ENCODE measurements around the gene RPS3. TPM values are rescaled to one million over a fixed set of nuclear protein-coding genes. Genes with fewer than 3 reads are reported as not detected.

RPS3 gene
- total and polyA plus RNA-seq, 2 experiments from 2014 or later = 1,745 to 2,793 TPM

DNA sequence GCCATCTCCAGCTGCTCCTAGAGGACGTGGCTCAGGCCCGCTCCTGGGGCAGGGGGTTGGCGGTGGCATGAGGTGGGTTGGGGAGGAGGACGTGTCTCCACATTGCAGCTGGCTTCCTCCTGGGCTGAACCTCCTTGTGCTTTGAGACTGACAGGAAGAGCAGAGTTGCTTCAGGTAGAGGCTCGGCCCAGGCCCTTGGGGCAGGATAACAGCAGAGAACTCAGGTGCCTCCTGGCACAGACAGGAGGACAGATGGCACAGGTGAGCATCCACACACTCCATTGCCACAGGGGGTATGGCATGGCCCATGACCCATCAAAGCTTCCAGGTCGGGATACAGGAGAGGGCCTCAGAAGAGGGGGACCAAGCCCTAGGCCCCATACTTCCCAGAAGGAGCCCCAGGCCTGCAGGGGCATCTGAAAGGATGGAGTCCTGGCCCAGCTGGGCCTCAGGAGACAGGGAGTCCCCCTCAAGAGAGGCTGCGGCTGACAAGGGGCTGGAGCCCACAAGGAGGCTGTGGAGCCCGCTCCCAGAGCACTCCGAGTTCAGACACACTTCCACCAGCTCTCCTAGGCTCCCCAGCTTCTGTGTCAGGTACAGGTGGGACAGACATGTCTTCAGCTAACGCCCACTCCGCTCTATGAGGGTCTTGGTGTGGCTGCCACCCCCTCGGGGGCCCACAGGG lies 35.7 kb downstream of the RPS3 start:
- no peaks in the 10 kb centered on the region; the same call in 1 of the 2 replicates for H3F3A ChIP-seq (replicated peaks; ENCODE audit: low read depth)
- peaks cover 35% of the 10 kb centered on the region for H3K27me3 ChIP-seq (ENCODE audit: insufficient read depth)
- H3K4me3 ChIP-seq = no peak overlapping the region
- no peaks in the 10 kb centered on the region for H4K20me1 ChIP-seq (replicated peaks; ENCODE audit: insufficient read depth)
- TF ChIP-seq REST (IDR thresholded peaks at IDR 0.05; ENCODE audit: unreplicated experiment) (no peak), NANOG (IDR thresholded peaks at IDR 0.05; ENCODE audit: borderline replicate concordance) (no peak), EZH2 (IDR thresholded peaks at IDR 0.05; ENCODE audit: low read depth, unreplicated experiment) (no peak), ZNF331 (CRISPR knock-in tag; IDR thresholded peaks at IDR 0.05; ENCODE audit: low read depth) (no peak), ZNF114 (CRISPR knock-in tag; IDR thresholded peaks at IDR 0.05) (no peak), POLR2AphosphoS5 (IDR thresholded peaks at IDR 0.05; ENCODE audit: low read depth) (no peak), CREB1 (CRISPR knock-in tag; IDR thresholded peaks at IDR 0.05; ENCODE audit: low read depth) (no peak), STAT1 (IDR thresholded peaks at IDR 0.05; ENCODE audit: unreplicated experiment) (no peak), JUNB (IDR thresholded peaks at IDR 0.05; ENCODE audit: unreplicated experiment) (no peak), EZH2phosphoT487 (IDR thresholded peaks at IDR 0.05; ENCODE audit: unreplicated experiment) (no peak)
- TF ChIP-seq, protein P1, sequence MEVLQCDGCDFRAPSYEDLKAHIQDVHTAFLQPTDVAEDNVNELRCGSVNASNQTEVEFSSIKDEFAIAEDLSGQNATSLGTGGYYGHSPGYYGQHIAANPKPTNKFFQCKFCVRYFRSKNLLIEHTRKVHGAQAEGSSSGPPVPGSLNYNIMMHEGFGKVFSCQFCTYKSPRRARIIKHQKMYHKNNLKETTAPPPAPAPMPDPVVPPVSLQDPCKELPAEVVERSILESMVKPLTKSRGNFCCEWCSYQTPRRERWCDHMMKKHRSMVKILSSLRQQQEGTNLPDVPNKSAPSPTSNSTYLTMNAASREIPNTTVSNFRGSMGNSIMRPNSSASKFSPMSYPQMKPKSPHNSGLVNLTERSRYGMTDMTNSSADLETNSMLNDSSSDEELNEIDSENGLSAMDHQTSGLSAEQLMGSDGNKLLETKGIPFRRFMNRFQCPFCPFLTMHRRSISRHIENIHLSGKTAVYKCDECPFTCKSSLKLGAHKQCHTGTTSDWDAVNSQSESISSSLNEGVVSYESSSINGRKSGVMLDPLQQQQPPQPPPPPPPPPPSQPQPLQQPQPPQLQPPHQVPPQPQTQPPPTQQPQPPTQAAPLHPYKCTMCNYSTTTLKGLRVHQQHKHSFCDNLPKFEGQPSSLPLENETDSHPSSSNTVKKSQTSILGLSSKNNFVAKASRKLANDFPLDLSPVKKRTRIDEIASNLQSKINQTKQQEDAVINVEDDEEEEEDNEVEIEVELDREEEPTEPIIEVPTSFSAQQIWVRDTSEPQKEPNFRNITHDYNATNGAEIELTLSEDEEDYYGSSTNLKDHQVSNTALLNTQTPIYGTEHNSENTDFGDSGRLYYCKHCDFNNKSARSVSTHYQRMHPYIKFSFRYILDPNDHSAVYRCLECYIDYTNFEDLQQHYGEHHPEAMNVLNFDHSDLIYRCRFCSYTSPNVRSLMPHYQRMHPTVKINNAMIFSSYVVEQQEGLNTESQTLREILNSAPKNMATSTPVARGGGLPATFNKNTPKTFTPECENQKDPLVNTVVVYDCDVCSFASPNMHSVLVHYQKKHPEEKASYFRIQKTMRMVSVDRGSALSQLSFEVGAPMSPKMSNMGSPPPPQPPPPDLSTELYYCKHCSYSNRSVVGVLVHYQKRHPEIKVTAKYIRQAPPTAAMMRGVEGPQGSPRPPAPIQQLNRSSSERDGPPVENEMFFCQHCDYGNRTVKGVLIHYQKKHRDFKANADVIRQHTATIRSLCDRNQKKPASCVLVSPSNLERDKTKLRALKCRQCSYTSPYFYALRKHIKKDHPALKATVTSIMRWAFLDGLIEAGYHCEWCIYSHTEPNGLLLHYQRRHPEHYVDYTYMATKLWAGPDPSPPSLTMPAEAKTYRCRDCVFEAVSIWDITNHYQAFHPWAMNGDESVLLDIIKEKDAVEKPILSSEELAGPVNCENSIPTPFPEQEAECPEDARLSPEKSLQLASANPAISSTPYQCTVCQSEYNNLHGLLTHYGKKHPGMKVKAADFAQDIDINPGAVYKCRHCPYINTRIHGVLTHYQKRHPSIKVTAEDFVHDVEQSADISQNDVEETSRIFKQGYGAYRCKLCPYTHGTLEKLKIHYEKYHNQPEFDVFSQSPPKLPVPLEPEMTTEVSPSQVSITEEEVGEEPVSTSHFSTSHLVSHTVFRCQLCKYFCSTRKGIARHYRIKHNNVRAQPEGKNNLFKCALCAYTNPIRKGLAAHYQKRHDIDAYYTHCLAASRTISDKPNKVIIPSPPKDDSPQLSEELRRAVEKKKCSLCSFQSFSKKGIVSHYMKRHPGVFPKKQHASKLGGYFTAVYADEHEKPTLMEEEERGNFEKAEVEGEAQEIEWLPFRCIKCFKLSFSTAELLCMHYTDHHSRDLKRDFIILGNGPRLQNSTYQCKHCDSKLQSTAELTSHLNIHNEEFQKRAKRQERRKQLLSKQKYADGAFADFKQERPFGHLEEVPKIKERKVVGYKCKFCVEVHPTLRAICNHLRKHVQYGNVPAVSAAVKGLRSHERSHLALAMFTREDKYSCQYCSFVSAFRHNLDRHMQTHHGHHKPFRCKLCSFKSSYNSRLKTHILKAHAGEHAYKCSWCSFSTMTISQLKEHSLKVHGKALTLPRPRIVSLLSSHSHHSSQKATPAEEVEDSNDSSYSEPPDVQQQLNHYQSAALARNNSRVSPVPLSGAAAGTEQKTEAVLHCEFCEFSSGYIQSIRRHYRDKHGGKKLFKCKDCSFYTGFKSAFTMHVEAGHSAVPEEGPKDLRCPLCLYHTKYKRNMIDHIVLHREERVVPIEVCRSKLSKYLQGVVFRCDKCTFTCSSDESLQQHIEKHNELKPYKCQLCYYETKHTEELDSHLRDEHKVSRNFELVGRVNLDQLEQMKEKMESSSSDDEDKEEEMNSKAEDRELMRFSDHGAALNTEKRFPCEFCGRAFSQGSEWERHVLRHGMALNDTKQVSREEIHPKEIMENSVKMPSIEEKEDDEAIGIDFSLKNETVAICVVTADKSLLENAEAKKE (CRISPR knock-in tag; IDR thresholded peaks at IDR 0.05) = no peak
- TF ChIP-seq, protein P2, sequence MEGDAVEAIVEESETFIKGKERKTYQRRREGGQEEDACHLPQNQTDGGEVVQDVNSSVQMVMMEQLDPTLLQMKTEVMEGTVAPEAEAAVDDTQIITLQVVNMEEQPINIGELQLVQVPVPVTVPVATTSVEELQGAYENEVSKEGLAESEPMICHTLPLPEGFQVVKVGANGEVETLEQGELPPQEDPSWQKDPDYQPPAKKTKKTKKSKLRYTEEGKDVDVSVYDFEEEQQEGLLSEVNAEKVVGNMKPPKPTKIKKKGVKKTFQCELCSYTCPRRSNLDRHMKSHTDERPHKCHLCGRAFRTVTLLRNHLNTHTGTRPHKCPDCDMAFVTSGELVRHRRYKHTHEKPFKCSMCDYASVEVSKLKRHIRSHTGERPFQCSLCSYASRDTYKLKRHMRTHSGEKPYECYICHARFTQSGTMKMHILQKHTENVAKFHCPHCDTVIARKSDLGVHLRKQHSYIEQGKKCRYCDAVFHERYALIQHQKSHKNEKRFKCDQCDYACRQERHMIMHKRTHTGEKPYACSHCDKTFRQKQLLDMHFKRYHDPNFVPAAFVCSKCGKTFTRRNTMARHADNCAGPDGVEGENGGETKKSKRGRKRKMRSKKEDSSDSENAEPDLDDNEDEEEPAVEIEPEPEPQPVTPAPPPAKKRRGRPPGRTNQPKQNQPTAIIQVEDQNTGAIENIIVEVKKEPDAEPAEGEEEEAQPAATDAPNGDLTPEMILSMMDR (conservative IDR thresholded peaks at IDR 0.05; ENCODE audit: low read depth in 2 of 2) = no peak
- TF ChIP-seq, protein P3, sequence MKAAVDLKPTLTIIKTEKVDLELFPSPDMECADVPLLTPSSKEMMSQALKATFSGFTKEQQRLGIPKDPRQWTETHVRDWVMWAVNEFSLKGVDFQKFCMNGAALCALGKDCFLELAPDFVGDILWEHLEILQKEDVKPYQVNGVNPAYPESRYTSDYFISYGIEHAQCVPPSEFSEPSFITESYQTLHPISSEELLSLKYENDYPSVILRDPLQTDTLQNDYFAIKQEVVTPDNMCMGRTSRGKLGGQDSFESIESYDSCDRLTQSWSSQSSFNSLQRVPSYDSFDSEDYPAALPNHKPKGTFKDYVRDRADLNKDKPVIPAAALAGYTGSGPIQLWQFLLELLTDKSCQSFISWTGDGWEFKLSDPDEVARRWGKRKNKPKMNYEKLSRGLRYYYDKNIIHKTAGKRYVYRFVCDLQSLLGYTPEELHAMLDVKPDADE (IDR thresholded peaks at IDR 0.05) = no peak
- no peak overlapping the region for H3K27ac ChIP-seq (ENCODE audit: low read depth)
- no peaks in the 10 kb centered on the region for H3K9me2 ChIP-seq (ENCODE audit: insufficient read depth)
- ATAC-seq (no peak), DNase-seq (ENCODE audit: low spot score) (no peak)
- Mint-ChIP-seq H3K27ac (no peak overlapping the region), H3K4me3 (no peak overlapping the region), H3K4me1 (peaks cover 44% of the 10 kb centered on the region), H3K27me3 (ENCODE audit: insufficient read depth, low read depth, poor library complexity) (peaks cover 41% of the 10 kb centered on the region), H3K36me3 (ENCODE audit: low read depth) (peaks cover 2% of the 10 kb centered on the region; the same call in 1 of the 3 replicates), H3K9me3 (peaks cover 3% of the 10 kb centered on the region; the same call in 2 of the 3 replicates)
- H3K4me1 ChIP-seq (ENCODE audit: insufficient read depth) = peaks cover 13% of the 10 kb centered on the region
- H3K36me3 ChIP-seq (ENCODE audit: insufficient read depth) = no peaks in the 10 kb centered on the region
- no peaks in the 10 kb centered on the region for H3K79me2 ChIP-seq (replicated peaks; ENCODE audit: insufficient read depth)
- no peak overlapping the region for H2AFZ ChIP-seq
- H3K4me2 ChIP-seq = no peak overlapping the region
